ENCODE data around the gene LAMA3. TPM values are rescaled to one million over a fixed set of nuclear protein-coding genes. Genes with fewer than 3 reads are reported as not detected.

The LAMA3 gene
- polyA plus RNA-seq, 1 donor from 2014 or later: 3.4 TPM

- no peaks in the 10 kb centered on the region for H3K36me3 ChIP-seq (ENCODE audit: insufficient read depth, low read length)
- H3K9ac ChIP-seq (ENCODE audit: low read length): no peak overlapping the region
- H3K4me2 ChIP-seq (ENCODE audit: low read length): no peak overlapping the region
- TF ChIP-seq RAD21 (conservative IDR thresholded peaks at IDR 0.05): no peak
- TF ChIP-seq POLR2AphosphoS5 (IDR thresholded peaks at IDR 0.05): no peak
- TF ChIP-seq SMC3 (conservative IDR thresholded peaks at IDR 0.05; ENCODE audit: poor library complexity): no peak
- H3K9me2 ChIP-seq (ENCODE audit: insufficient read depth, low read length): no peaks in the 10 kb centered on the region
- H4K20me1 ChIP-seq (ENCODE audit: insufficient read depth): no peaks in the 10 kb centered on the region
- no peak overlapping the region for H3K4me3 ChIP-seq (ENCODE audit: low read length)
- H3K79me2 ChIP-seq (replicated peaks; ENCODE audit: insufficient read depth, low read length): no peaks in the 10 kb centered on the region
- H3K27ac ChIP-seq (ENCODE audit: low read length): no peak overlapping the region
- no peaks in the 10 kb centered on the region for H3K9me3 ChIP-seq (ENCODE audit: low read length)
- H3F3A ChIP-seq (ENCODE audit: insufficient read depth, low read length, poor library complexity, severe bottlenecking): no peaks in the 10 kb centered on the region
- H2AFZ ChIP-seq (ENCODE audit: low read depth, low read length): no peak overlapping the region
- no peaks in the 10 kb centered on the region for H3K27me3 ChIP-seq (ENCODE audit: insufficient read depth, low read depth, low read length)
Measured at GRCh38 chr18:23924813-23925212, 235.6 kb downstream of the LAMA3 start.

- TF ChIP-seq REST (IDR thresholded peaks at IDR 0.05; ENCODE audit: borderline replicate concordance) (no peak), SMC3 (conservative IDR thresholded peaks at IDR 0.05; ENCODE audit: poor library complexity) (no peak), POLR2AphosphoS5 (IDR thresholded peaks at IDR 0.05) (no peak), RAD21 (conservative IDR thresholded peaks at IDR 0.05) (no peak), EP300 (conservative IDR thresholded peaks at IDR 0.05; ENCODE audit: poor library complexity, severe bottlenecking) (no peak), EZH2 (IDR thresholded peaks at IDR 0.05; ENCODE audit: borderline replicate concordance, insufficient read depth, low read length, poor library complexity, severe bottlenecking) (no peak), MXI1 (conservative IDR thresholded peaks at IDR 0.05; ENCODE audit: poor library complexity, severe bottlenecking) (no peak), TAF1 (IDR thresholded peaks at IDR 0.05; ENCODE audit: low read depth) (no peak), CTCF (IDR thresholded peaks at IDR 0.05; ENCODE audit: poor library complexity, severe bottlenecking) (no peak)
- H4K20me1 ChIP-seq (ENCODE audit: insufficient read depth): no peaks in the 10 kb centered on the region
- H3K27me3 ChIP-seq (ENCODE audit: insufficient read depth, low read depth, low read length): no peaks in the 10 kb centered on the region
- no peak overlapping the region for H3K9ac ChIP-seq (ENCODE audit: low read length)
- no peaks in the 10 kb centered on the region for H3K9me3 ChIP-seq (ENCODE audit: low read length)
- no peaks in the 10 kb centered on the region for H3F3A ChIP-seq (ENCODE audit: insufficient read depth, low read length, poor library complexity, severe bottlenecking)
- no peak overlapping the region for H3K27ac ChIP-seq (ENCODE audit: low read length)
- no peak overlapping the region for H2AFZ ChIP-seq (ENCODE audit: low read depth, low read length)
- H3K4me2 ChIP-seq (ENCODE audit: low read length): no peak overlapping the region
- no peaks in the 10 kb centered on the region for H3K79me2 ChIP-seq (replicated peaks; ENCODE audit: insufficient read depth, low read length)
- no peaks in the 10 kb centered on the region for H3K9me2 ChIP-seq (ENCODE audit: insufficient read depth, low read length)
- H3K36me3 ChIP-seq (ENCODE audit: insufficient read depth, low read length): no peaks in the 10 kb centered on the region
- H3K4me3 ChIP-seq (ENCODE audit: low read length): no peak overlapping the region
Measured at GRCh38 chr18:23926571-23926970, 237.3 kb downstream of the LAMA3 start.
